A549 (cell line): ENCODE results near the gene KRTAP10-9. TPM values are rescaled to one million over a fixed set of nuclear protein-coding genes. Genes with fewer than 3 reads are reported as not detected.

Source experiments
- ATAC-seq, 2 experiments: fragments of 200-7000 bp in 1 of 2; fragments of >200 bp in 1 of 2; cut with Nextera tagmentation in 1 of 2; cut with Tn5 transposase in 1 of 2; 3 replicates each; pipeline versions ENCODE4 v1.8.0 to v1.9.1; 2018 to 2020; ENCODE audit warnings: mild to moderate bottlenecking in 1 of 2, moderate library complexity in 1 of 2
- CTCF ChIA-PET: fragments of 300-600 bp; sonication (Branson Sonifier 250); formaldehyde crosslinking; extraction: SDS; loops from one replicate; lab custom pipeline; 2021; ENCODE audit warnings: antibody characterized with exemption, inconsistent platforms; lab: Yijun Ruan, JAX
- POLR2A ChIA-PET: fragments of 350-600 bp; formaldehyde crosslinking; extraction: SDS; loops from one replicate; lab custom pipeline; 2021; ENCODE audit warnings: antibody characterized with exemption, inconsistent platforms; lab: Yijun Ruan, JAX
- DNase-seq, 2 experiments: peaks; one replicate each; pipeline versions ENCODE4 v3.0.0 to v3.0.0-alpha.2; 2011 to 2016; ENCODE audit warnings: low read depth in 1 of 2, low spot score in 1 of 2
- FAIRE-seq: peaks from 2 replicates; lab custom pipeline; 2011; peaks lifted over from hg19 to GRCh38; lab: Jason Lieb, UNC
- H3K27ac ChIP-seq, 2 experiments: fragments of >200 bp; sonication (Bioruptor Twin); formaldehyde crosslinking; 3 replicates each; pipeline ENCODE4 v1.5.1; 2016 to 2017
- H3K4me1 ChIP-seq: fragments of >200 bp; sonication (Bioruptor Twin); formaldehyde crosslinking; 3 replicates; pipeline ENCODE4 v1.6.1; 2016
- H3K4me2 ChIP-seq: fragments of >200 bp; sonication (Bioruptor Twin); formaldehyde crosslinking; 3 replicates; pipeline ENCODE4 v1.6.1; 2016
- H3K4me3 ChIP-seq: fragments of >200 bp; sonication (Bioruptor Twin); formaldehyde crosslinking; 3 replicates; pipeline ENCODE4 v1.5.1; 2016
- H3K9me3 ChIP-seq: fragments of >200 bp; sonication (Bioruptor Twin); formaldehyde crosslinking; 3 replicates; pipeline ENCODE4 v1.6.1; 2016
- ATOH8 ChIP-seq: fragments of 250-450 bp; sonication (Bioruptor Pico); IDR thresholded peaks from 2 replicates; pipeline ENCODE4 v1.5.0; 2020; ENCODE audit warnings: low read depth, mild to moderate bottlenecking, moderate library complexity
- BHLHE40 ChIP-seq: IDR thresholded peaks from 2 replicates; pipeline ENCODE4 v1.6.1; 2012; ENCODE audit warnings: low read depth, low read length, inconsistent platforms
- CEBPB ChIP-seq, 2 experiments: fragments of >200 bp in 1 of 2; sonication (Bioruptor Twin) in 1 of 2; formaldehyde crosslinking in 1 of 2; IDR thresholded peaks; 2 replicates each; pipeline ENCODE4 v1.6.1; 2012 to 2016
- CTCF ChIP-seq: fragments of >200 bp; sonication (Bioruptor Twin); formaldehyde crosslinking; IDR thresholded peaks from 3 replicates; pipeline ENCODE4 v1.5.1; 2016
- EHF ChIP-seq: fragments of 250-450 bp; sonication (Bioruptor Pico); IDR thresholded peaks from 2 replicates; pipeline ENCODE4 v1.5.0; 2020; ENCODE audit warnings: mild to moderate bottlenecking
- EP300 ChIP-seq, 2 experiments: fragments of >200 bp; sonication (Bioruptor Twin); formaldehyde crosslinking; IDR thresholded peaks; 2 replicates in 1 of 2; 3 replicates in 1 of 2; pipeline ENCODE4 v1.6.1; 2016 to 2017
- FOSB ChIP-seq: fragments of 250-450 bp; sonication (Bioruptor Pico); IDR thresholded peaks from 2 replicates; pipeline ENCODE4 v1.5.0; 2020; ENCODE audit warnings: mild to moderate bottlenecking, moderate library complexity
- FOSL2 ChIP-seq, 2 experiments: fragments of 450-650 bp in 1 of 2; fragments of >200 bp in 1 of 2; sonication (Bioruptor Twin) in 1 of 2; formaldehyde crosslinking; IDR thresholded peaks; 2 replicates each; pipeline versions ENCODE4 v1.5.0 to v1.6.1; 2016 to 2020; ENCODE audit warnings: mild to moderate bottlenecking in 1 of 2, moderate library complexity in 1 of 2
- FOXS1 ChIP-seq: fragments of 250-450 bp; sonication (Bioruptor Pico); IDR thresholded peaks from 2 replicates; pipeline ENCODE4 v1.5.0; 2020; ENCODE audit warnings: mild to moderate bottlenecking, moderate library complexity
- HEYL ChIP-seq: fragments of 250-450 bp; sonication (Bioruptor Pico); IDR thresholded peaks from 2 replicates; pipeline ENCODE4 v1.8.0; 2021; ENCODE audit warnings: mild to moderate bottlenecking, moderate library complexity
- HOXB13 ChIP-seq: fragments of 250-450 bp; sonication (Bioruptor Pico); IDR thresholded peaks from 2 replicates; pipeline ENCODE4 v1.5.0; 2020; ENCODE audit warnings: low read depth, mild to moderate bottlenecking, moderate library complexity
- JUN ChIP-seq, 2 experiments: fragments of >200 bp; sonication (Bioruptor Twin); formaldehyde crosslinking; IDR thresholded peaks; 2 replicates in 1 of 2; 3 replicates in 1 of 2; pipeline ENCODE4 v1.6.1; 2016 to 2017
- JUNB ChIP-seq: fragments of >200 bp; sonication (Bioruptor Twin); formaldehyde crosslinking; IDR thresholded peaks from 2 replicates; pipeline ENCODE4 v1.6.1; 2016
- KDM1A ChIP-seq: fragments of 200-600 bp; sonication (generic); IDR thresholded peaks from 2 replicates; pipeline ENCODE4 v1.6.1; 2016; ENCODE audit warnings: low read depth, mild to moderate bottlenecking
- KDM5A ChIP-seq: fragments of 200-600 bp; sonication (generic); IDR thresholded peaks from 2 replicates; pipeline ENCODE4 v1.6.1; 2016; ENCODE audit warnings: antibody characterized with exemption, mild to moderate bottlenecking
- NPAS2 ChIP-seq: fragments of 250-450 bp; sonication (Bioruptor Pico); IDR thresholded peaks from 2 replicates; pipeline ENCODE4 v1.8.0; 2022; ENCODE audit warnings: mild to moderate bottlenecking, moderate library complexity, borderline replicate concordance
- POLR2AphosphoS2 ChIP-seq: conservative IDR thresholded peaks from 2 replicates; pipeline ENCODE4 v1.6.1; 2012; ENCODE audit warnings: low read length, improper control_type of control experiment, inconsistent platforms
- RCOR1 ChIP-seq: fragments of 150-350 bp; IDR thresholded peaks from 2 replicates; pipeline ENCODE4 v1.6.1; 2014; ENCODE audit warnings: antibody characterized with exemption, low read length, low read depth
- SMC3 ChIP-seq: fragments of >200 bp; sonication (Bioruptor Twin); formaldehyde crosslinking; IDR thresholded peaks from 3 replicates; pipeline ENCODE4 v1.6.1; 2018; ENCODE audit warnings: inconsistent platforms
- SREBF2 ChIP-seq: fragments of 450-650 bp; IDR thresholded peaks from 2 replicates; pipeline ENCODE4 v1.6.1; 2014; ENCODE audit warnings: mild to moderate bottlenecking, moderate library complexity
- TFCP2L1 ChIP-seq: fragments of 250-450 bp; sonication (Bioruptor Pico); IDR thresholded peaks from 2 replicates; pipeline ENCODE4 v1.5.0; 2021; ENCODE audit warnings: mild to moderate bottlenecking
- USF2 ChIP-seq: fragments of 450-650 bp; IDR thresholded peaks from 2 replicates; pipeline ENCODE4 v1.6.1; 2014; ENCODE audit warnings: antibody characterized with exemption
- ZNF302 ChIP-seq: fragments of 250-450 bp; sonication (Bioruptor Pico); IDR thresholded peaks from 2 replicates; pipeline ENCODE4 v1.9.0; 2021; ENCODE audit warnings: inconsistent platforms, mild to moderate bottlenecking, moderate library complexity
- WGBS: methylation state at CpG from one replicate; pipeline ENCODE4 v1.1.6; 2017; ENCODE audit errors: missing lambda C conversion rate; 5-methylcytosine and 5-hydroxymethylcytosine counted together
- polyA plus RNA-seq, 4 experiments: library from polyadenylated mRNA; depleted of rRNA in 3 of 4; stranded (reverse); fragments of >200 nt; fragmentation: RNase III in 1 of 4; extraction: RNeasy Plus Mini Kit Qiagen cat#74134 plus additional on column Dnase treatment in 1 of 4; gene quantifications; 2 replicates in 3 of 4; 3 replicates in 1 of 4; pipeline ENCODE4 v1.2.3, GENCODE V29; 2011 to 2017
- TF ChIP-seq, protein P1 (sequence below): fragments of 150-350 bp; IDR thresholded peaks from 2 replicates; pipeline ENCODE4 v1.6.1; 2014; ENCODE audit warnings: low read depth, mild to moderate bottlenecking, low read length
- TF ChIP-seq, protein P2 (sequence below): IDR thresholded peaks from 2 replicates; pipeline ENCODE4 v1.6.1; 2012

The KRTAP10-9 gene
- polyA plus RNA-seq, 2 of the 4 experiments (the other 2 are of a cell fraction) = not detected

GRCh38 chr21:44593598-44594405 is 33.1 kb upstream of the KRTAP10-9 start:
- 86% methylated on average over 14 of the region's 20 CpGs for WGBS
- H3K27ac ChIP-seq = no peak overlapping the region
- no peak for ATAC-seq

DNA sequence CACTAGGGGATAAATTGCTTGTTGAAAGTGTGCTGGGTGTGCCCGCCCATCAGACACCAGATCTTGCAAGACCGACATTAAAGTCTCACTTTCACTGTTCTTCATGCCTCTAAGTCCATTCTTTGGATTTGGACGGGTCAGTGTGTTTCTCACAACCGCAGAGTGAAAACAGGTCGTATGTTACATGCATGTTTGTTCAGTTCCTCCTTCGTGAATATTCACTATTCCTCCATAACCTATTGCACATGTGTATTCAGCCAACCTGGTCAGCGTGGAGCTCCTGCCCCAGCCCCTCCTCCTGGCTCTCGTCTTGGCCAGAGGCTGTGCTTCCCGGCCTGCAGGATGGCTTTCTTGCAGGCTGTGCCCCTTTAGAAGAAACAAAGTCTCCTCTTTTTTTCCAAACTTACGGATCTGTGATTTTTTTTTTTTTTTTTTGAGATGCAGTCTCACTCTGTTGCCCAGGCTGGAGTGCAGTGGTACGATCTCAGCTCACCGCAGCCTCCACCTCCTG is 32.4 kb upstream of the KRTAP10-9 start:
- H3K9me3 ChIP-seq = no peaks in the 10 kb centered on the region
- CTCF ChIA-PET = interaction anchor here (0.8 kb wide), 1 partner anchor 10 kb away, joined by 3 read pairs; no protein-coding TSS in a partner anchor
- no peak for ATAC-seq
- TF ChIP-seq, protein P1, sequence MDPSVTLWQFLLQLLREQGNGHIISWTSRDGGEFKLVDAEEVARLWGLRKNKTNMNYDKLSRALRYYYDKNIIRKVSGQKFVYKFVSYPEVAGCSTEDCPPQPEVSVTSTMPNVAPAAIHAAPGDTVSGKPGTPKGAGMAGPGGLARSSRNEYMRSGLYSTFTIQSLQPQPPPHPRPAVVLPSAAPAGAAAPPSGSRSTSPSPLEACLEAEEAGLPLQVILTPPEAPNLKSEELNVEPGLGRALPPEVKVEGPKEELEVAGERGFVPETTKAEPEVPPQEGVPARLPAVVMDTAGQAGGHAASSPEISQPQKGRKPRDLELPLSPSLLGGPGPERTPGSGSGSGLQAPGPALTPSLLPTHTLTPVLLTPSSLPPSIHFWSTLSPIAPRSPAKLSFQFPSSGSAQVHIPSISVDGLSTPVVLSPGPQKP = no peak
- TF ChIP-seq FOSL2 (IDR thresholded peaks at IDR 0.05) (no peak), FOSL2 (CRISPR knock-in tag; IDR thresholded peaks at IDR 0.05) (no peak), USF2 (no peak), POLR2AphosphoS2 (no peak), KDM5A (no peak), ZNF302 (no peak), HOXB13 (CRISPR knock-in tag) (no peak), CTCF (no peak)
- TF ChIP-seq, protein P2, sequence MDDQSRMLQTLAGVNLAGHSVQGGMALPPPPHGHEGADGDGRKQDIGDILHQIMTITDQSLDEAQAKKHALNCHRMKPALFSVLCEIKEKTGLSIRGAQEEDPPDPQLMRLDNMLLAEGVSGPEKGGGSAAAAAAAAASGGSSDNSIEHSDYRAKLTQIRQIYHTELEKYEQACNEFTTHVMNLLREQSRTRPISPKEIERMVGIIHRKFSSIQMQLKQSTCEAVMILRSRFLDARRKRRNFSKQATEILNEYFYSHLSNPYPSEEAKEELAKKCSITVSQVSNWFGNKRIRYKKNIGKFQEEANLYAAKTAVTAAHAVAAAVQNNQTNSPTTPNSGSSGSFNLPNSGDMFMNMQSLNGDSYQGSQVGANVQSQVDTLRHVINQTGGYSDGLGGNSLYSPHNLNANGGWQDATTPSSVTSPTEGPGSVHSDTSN = no peak
- TF ChIP-seq, all 56 proteins: peak for 0
- POLR2A ChIA-PET = no interaction called here
- DNase-seq (no peak), FAIRE-seq (no peak)
- 57% methylated on average over 12 of the region's 12 CpGs for WGBS
- Histone ChIP-seq H3K27ac (no peak overlapping the region), H3K4me2 (no peak overlapping the region), H3K4me3 (no peak overlapping the region), H3K4me1 (no peaks in the 10 kb centered on the region)

More at GRCh38 chr21:44593598-44594405, 33.1 kb upstream of the KRTAP10-9 start:
- Histone ChIP-seq H3K4me2 (no peak overlapping the region), H3K4me3 (no peak overlapping the region), H3K9me3 (no peaks in the 10 kb centered on the region), H3K4me1 (no peaks in the 10 kb centered on the region)
- FAIRE-seq (no peak), DNase-seq (no peak)
- POLR2A ChIA-PET = no interaction called here
- CTCF ChIA-PET = interaction anchor here (0.8 kb wide), 1 partner anchor 9 kb away, joined by 3 read pairs; no protein-coding TSS in a partner anchor
- TF ChIP-seq NPAS2 (CRISPR knock-in tag) (no peak), FOXS1 (CRISPR knock-in tag) (no peak), RCOR1 (no peak), FOSL2 (IDR thresholded peaks at IDR 0.05) (no peak), FOSL2 (CRISPR knock-in tag; IDR thresholded peaks at IDR 0.05) (no peak)

GRCh38 chr21:44595524-44595923 is 31.4 kb upstream of the KRTAP10-9 start:
- no peak for ATAC-seq
- WGBS = 77% methylated on average over 4 of the region's 6 CpGs
- TF ChIP-seq TFCP2L1 (CRISPR knock-in tag) (no peak), HEYL (CRISPR knock-in tag) (no peak), EHF (CRISPR knock-in tag) (no peak), SREBF2 (no peak), BHLHE40 (no peak), USF2 (no peak), JUN (IDR thresholded peaks at IDR 0.05) (no peak), CEBPB (IDR thresholded peaks at IDR 0.05) (no peak), EP300 (IDR thresholded peaks at IDR 0.05) (no peak), KDM1A (no peak), FOSB (CRISPR knock-in tag) (no peak), KDM5A (no peak), SMC3 (no peak), ATOH8 (CRISPR knock-in tag) (no peak), JUNB (no peak)
- TF ChIP-seq, protein P2 = no peak

More at GRCh38 chr21:44595524-44595923, 31.4 kb upstream of the KRTAP10-9 start:
- Histone ChIP-seq H3K9me3 (no peaks in the 10 kb centered on the region), H3K27ac (no peak overlapping the region), H3K4me2 (no peak overlapping the region), H3K4me1 (no peaks in the 10 kb centered on the region), H3K4me3 (no peak overlapping the region)
- ChIA-PET POLR2A (no interaction called here), CTCF (no interaction called here)
- no peak for FAIRE-seq
- no peak for DNase-seq
